H1 (cell line): ENCODE data around the gene ZDHHC8.

Experiments
- BCL11A ChIP-seq, 2 experiments: IDR thresholded peaks; one replicate each; pipeline ENCODE4 v1.6.1; 2011; ENCODE audit warnings: low read depth in 2 of 2, low read length in 2 of 2, mild to moderate bottlenecking in 2 of 2
- FOSL1 ChIP-seq: IDR thresholded peaks from 2 replicates; pipeline ENCODE4 v1.6.1; 2011; ENCODE audit warnings: mild to moderate bottlenecking, low read depth, low read length, moderate library complexity; ENCODE audit not compliant: insufficient read depth
- POLR2A ChIP-seq, 2 experiments: IDR thresholded peaks; 1 replicate in 1 of 2; 2 replicates in 1 of 2; pipeline ENCODE4 v1.6.1; 2011; ENCODE audit warnings: low read depth in 2 of 2, low read length in 2 of 2, mild to moderate bottlenecking in 2 of 2; ENCODE audit errors: control extremely low read depth in 1 of 2
- SP1 ChIP-seq: IDR thresholded peaks from 2 replicates; pipeline ENCODE4 v1.6.1; 2011; ENCODE audit warnings: low read depth, low read length
- TF ChIP-seq, protein P1 (sequence below), 3 experiments: IDR thresholded peaks; 1 replicate in 2 of 3; 2 replicates in 1 of 3; pipeline versions ENCODE4 v1.5.1 to v1.6.1; 2011; ENCODE audit warnings: low read length in 3 of 3, mild to moderate bottlenecking in 3 of 3, inconsistent platforms in 2 of 3, low read depth in 1 of 3, moderate library complexity in 1 of 3; ENCODE audit not compliant: insufficient read depth in 1 of 3; ENCODE audit errors: control extremely low read depth in 1 of 3
- TF ChIP-seq, protein P2 (sequence below): IDR thresholded peaks from 2 replicates; pipeline ENCODE4 v1.6.1; 2012; ENCODE audit warnings: inconsistent platforms
- TF ChIP-seq, protein P3 (sequence below): fragments of 300-600 bp; sonication (generic); IDR thresholded peaks from 2 replicates; pipeline ENCODE4 v1.7.1; 2012; ENCODE audit warnings: low read length, moderate library complexity, mild to moderate bottlenecking, inconsistent platforms; ENCODE audit not compliant: insufficient replicate concordance

DNA sequence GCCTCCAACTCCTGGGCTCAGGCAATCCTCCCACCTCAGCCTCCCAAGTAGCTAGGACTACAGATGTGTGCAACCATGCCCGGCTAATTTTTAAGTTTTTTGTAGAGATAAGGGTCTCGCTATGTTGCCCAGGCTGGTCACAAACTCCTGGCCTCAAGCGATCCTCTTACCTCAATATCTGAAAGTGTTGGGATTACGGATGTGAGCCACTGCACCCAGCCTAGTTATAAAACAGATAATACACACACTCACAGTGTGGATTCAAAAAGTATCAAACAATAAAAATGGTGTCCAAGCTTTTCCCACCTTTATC lies 19.6 kb downstream of the ZDHHC8 start:
- TF ChIP-seq, protein P1, sequence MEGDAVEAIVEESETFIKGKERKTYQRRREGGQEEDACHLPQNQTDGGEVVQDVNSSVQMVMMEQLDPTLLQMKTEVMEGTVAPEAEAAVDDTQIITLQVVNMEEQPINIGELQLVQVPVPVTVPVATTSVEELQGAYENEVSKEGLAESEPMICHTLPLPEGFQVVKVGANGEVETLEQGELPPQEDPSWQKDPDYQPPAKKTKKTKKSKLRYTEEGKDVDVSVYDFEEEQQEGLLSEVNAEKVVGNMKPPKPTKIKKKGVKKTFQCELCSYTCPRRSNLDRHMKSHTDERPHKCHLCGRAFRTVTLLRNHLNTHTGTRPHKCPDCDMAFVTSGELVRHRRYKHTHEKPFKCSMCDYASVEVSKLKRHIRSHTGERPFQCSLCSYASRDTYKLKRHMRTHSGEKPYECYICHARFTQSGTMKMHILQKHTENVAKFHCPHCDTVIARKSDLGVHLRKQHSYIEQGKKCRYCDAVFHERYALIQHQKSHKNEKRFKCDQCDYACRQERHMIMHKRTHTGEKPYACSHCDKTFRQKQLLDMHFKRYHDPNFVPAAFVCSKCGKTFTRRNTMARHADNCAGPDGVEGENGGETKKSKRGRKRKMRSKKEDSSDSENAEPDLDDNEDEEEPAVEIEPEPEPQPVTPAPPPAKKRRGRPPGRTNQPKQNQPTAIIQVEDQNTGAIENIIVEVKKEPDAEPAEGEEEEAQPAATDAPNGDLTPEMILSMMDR (IDR thresholded peaks at IDR 0.05; ENCODE audit: control extremely low read depth in 1 of 3, insufficient read depth in 1 of 3, low read depth in 1 of 3, low read length in 3 of 3) = no peak
- TF ChIP-seq SP1 (no peak), FOSL1 (no peak), POLR2A (IDR thresholded peaks at IDR 0.05; ENCODE audit: control extremely low read depth in 1 of 2, low read depth in 2 of 2, low read length in 2 of 2) (no peak), BCL11A (IDR thresholded peaks at IDR 0.05; ENCODE audit: low read depth in 2 of 2, low read length in 2 of 2) (no peak)
- TF ChIP-seq, protein P2, sequence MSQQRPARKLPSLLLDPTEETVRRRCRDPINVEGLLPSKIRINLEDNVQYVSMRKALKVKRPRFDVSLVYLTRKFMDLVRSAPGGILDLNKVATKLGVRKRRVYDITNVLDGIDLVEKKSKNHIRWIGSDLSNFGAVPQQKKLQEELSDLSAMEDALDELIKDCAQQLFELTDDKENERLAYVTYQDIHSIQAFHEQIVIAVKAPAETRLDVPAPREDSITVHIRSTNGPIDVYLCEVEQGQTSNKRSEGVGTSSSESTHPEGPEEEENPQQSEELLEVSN = no peak
- TF ChIP-seq, protein P3, sequence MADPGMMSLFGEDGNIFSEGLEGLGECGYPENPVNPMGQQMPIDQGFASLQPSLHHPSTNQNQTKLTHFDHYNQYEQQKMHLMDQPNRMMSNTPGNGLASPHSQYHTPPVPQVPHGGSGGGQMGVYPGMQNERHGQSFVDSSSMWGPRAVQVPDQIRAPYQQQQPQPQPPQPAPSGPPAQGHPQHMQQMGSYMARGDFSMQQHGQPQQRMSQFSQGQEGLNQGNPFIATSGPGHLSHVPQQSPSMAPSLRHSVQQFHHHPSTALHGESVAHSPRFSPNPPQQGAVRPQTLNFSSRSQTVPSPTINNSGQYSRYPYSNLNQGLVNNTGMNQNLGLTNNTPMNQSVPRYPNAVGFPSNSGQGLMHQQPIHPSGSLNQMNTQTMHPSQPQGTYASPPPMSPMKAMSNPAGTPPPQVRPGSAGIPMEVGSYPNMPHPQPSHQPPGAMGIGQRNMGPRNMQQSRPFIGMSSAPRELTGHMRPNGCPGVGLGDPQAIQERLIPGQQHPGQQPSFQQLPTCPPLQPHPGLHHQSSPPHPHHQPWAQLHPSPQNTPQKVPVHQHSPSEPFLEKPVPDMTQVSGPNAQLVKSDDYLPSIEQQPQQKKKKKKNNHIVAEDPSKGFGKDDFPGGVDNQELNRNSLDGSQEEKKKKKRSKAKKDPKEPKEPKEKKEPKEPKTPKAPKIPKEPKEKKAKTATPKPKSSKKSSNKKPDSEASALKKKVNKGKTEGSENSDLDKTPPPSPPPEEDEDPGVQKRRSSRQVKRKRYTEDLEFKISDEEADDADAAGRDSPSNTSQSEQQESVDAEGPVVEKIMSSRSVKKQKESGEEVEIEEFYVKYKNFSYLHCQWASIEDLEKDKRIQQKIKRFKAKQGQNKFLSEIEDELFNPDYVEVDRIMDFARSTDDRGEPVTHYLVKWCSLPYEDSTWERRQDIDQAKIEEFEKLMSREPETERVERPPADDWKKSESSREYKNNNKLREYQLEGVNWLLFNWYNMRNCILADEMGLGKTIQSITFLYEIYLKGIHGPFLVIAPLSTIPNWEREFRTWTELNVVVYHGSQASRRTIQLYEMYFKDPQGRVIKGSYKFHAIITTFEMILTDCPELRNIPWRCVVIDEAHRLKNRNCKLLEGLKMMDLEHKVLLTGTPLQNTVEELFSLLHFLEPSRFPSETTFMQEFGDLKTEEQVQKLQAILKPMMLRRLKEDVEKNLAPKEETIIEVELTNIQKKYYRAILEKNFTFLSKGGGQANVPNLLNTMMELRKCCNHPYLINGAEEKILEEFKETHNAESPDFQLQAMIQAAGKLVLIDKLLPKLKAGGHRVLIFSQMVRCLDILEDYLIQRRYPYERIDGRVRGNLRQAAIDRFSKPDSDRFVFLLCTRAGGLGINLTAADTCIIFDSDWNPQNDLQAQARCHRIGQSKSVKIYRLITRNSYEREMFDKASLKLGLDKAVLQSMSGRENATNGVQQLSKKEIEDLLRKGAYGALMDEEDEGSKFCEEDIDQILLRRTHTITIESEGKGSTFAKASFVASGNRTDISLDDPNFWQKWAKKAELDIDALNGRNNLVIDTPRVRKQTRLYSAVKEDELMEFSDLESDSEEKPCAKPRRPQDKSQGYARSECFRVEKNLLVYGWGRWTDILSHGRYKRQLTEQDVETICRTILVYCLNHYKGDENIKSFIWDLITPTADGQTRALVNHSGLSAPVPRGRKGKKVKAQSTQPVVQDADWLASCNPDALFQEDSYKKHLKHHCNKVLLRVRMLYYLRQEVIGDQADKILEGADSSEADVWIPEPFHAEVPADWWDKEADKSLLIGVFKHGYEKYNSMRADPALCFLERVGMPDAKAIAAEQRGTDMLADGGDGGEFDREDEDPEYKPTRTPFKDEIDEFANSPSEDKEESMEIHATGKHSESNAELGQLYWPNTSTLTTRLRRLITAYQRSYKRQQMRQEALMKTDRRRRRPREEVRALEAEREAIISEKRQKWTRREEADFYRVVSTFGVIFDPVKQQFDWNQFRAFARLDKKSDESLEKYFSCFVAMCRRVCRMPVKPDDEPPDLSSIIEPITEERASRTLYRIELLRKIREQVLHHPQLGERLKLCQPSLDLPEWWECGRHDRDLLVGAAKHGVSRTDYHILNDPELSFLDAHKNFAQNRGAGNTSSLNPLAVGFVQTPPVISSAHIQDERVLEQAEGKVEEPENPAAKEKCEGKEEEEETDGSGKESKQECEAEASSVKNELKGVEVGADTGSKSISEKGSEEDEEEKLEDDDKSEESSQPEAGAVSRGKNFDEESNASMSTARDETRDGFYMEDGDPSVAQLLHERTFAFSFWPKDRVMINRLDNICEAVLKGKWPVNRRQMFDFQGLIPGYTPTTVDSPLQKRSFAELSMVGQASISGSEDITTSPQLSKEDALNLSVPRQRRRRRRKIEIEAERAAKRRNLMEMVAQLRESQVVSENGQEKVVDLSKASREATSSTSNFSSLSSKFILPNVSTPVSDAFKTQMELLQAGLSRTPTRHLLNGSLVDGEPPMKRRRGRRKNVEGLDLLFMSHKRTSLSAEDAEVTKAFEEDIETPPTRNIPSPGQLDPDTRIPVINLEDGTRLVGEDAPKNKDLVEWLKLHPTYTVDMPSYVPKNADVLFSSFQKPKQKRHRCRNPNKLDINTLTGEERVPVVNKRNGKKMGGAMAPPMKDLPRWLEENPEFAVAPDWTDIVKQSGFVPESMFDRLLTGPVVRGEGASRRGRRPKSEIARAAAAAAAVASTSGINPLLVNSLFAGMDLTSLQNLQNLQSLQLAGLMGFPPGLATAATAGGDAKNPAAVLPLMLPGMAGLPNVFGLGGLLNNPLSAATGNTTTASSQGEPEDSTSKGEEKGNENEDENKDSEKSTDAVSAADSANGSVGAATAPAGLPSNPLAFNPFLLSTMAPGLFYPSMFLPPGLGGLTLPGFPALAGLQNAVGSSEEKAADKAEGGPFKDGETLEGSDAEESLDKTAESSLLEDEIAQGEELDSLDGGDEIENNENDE = no peak
